ENCODE measurements around the gene MMP10.
A peak's percentile ranks its signal among the peaks of the same experiment; 100 is the strongest.

MMP10 gene

DNA sequence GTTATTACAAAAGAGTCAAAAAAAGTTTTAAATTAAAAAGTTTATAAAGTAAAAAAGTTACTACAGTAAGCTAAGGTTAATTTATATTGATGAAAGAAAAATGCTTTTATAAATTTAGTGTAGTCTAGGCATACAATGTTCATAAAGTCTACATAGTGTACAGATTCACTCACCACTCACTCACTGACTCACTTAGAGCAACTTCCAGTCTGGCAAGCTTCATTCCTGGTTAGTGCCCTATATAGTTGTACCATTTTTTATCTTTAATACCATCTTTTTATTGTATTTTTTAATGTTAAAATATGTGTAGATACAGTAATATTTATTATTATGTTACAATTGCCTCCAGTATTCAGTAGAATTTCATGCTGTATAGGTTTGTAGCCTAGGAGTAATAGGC is 2.6 kb upstream of the MMP10 start:
- TF ChIP-seq ZFX (IDR thresholded peaks at IDR 0.05; ENCODE audit: borderline replicate concordance), result no peak
- TF ChIP-seq, protein P1, sequence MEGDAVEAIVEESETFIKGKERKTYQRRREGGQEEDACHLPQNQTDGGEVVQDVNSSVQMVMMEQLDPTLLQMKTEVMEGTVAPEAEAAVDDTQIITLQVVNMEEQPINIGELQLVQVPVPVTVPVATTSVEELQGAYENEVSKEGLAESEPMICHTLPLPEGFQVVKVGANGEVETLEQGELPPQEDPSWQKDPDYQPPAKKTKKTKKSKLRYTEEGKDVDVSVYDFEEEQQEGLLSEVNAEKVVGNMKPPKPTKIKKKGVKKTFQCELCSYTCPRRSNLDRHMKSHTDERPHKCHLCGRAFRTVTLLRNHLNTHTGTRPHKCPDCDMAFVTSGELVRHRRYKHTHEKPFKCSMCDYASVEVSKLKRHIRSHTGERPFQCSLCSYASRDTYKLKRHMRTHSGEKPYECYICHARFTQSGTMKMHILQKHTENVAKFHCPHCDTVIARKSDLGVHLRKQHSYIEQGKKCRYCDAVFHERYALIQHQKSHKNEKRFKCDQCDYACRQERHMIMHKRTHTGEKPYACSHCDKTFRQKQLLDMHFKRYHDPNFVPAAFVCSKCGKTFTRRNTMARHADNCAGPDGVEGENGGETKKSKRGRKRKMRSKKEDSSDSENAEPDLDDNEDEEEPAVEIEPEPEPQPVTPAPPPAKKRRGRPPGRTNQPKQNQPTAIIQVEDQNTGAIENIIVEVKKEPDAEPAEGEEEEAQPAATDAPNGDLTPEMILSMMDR (IDR thresholded peaks at IDR 0.05), result no peak
- peak overlapping the region; percentile 69 for H3K27ac ChIP-seq

DNA sequence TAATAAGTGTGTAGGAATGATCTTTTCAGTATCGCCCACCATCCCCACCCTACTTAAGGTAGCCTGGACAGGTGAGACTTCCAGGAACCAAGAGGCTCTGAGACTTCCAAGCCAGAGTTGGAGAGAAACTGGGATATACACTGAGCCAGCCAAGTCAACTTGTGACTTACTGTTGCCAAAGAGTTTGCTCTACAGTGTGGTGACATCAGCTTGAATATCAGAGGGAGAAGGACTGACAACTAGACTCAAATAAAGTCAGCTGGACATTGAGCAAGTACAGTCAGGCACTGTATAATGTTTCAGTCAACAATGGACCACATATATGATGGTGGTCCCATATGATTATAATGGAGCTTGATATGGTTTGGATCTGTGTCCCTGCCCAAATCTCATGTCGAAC is 1.2 kb upstream of the MMP10 start:
- TF ChIP-seq, protein P1 (IDR thresholded peaks at IDR 0.05), result no peak
- H3K27ac ChIP-seq, result no peak overlapping the region

DNA sequence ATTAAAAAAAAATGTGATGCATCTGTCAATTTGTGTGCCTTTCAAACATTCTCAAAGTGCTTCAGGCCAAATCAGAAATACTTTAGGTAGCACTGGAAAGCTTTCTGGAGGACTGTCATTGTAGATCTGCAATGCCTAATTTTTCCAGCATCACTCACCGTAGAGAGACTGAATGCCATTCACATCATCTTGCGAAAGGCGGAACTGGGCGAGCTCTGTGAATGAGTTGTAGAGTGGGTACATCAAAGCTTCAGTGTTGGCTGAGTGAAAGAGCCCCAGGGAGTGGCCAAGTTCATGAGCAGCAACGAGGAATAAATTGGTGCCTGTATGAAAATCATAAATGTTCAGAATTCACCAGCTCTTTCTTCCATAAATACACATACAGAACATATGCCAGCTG is 4.0 kb downstream of the MMP10 start:
- H3K27ac ChIP-seq, result no peak overlapping the region
- TF ChIP-seq ZFX (IDR thresholded peaks at IDR 0.05; ENCODE audit: borderline replicate concordance), result no peak
- TF ChIP-seq, protein P1 (IDR thresholded peaks at IDR 0.05), result no peak

DNA sequence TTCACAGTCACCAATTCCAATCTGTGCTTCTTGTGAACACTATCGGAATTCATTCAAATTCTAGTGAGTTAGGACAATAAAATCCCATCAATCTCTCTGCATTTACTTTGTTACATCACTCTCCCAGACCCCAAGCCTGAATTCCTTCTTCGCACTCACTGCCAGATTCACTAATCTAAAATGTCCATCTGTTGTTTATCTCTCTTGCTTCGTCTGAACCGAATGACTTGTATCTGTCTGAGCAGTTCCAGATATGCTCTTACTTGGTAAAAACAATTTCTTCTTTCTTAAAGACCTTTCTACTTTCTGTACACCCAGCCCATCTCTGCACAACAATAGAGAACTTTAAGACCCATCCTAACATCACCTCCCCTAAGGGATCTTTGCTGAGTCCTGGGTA is 7.0 kb downstream of the MMP10 start:
- no peak for TF ChIP-seq ZFX (IDR thresholded peaks at IDR 0.05; ENCODE audit: borderline replicate concordance)
- TF ChIP-seq, protein P1 (IDR thresholded peaks at IDR 0.05), result no peak
- H3K27ac ChIP-seq, result no peak overlapping the region

DNA sequence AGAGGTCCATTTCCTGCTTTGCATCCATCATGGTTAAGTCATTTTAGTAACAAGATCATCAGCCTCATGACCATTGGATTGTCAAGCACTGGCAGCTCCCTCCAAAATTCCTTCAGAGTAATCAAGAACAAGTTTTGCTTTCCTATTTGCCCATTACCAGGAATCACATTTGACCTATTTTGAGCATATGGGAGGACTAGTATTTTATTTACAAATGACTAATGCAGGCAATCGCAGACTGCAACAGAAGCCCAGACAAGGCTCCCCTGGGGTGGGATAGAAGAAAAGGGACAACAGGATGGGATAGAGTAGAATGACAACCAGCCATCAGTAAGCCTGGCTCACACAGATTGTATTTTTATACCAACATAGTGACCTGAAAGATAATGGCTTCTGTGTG is 9.1 kb downstream of the MMP10 start:
- no peak overlapping the region for H3K27ac ChIP-seq
- no peak for TF ChIP-seq ZFX (IDR thresholded peaks at IDR 0.05; ENCODE audit: borderline replicate concordance)
- TF ChIP-seq, protein P1 (IDR thresholded peaks at IDR 0.05), result no peak

DNA sequence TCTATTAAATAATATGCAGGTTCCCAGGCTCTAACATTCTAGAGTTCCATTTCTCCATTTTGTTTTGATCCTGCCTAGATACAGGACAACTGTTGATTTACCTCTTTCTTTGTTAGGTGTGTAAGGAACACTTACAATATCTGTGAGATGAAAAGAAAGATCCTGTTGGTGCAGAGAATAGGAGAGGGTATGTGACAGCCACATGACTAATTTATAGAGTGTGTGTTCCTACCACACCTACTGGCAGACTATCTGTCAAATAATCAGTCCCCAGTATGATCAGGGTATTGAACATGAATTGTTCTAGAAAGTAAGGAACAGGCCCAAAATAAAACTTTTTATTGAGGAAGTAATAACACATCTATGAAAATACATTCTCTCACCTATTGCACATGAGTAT is 10.2 kb downstream of the MMP10 start:
- no peak overlapping the region for H3K27ac ChIP-seq
- TF ChIP-seq ZFX (IDR thresholded peaks at IDR 0.05; ENCODE audit: borderline replicate concordance), result no peak

DNA sequence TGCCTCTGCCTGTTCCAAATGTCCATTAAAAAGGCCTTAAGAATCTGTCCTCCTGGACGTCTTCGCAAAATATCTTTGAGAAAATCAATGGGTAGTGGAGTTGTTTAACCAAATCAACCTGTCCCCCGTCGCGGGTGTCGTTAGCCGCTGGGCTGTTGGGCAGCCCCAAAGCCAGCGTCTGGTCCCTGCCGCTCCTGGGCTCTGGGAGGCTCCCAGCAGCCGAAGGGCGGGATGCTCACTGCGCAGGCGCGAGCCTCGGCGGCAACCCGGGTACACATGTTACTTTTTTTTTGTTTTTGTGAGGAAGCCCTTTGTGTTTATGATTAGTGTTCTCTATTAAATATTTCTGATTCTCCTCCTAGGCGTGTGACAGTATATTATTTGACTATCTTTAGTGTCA is 12.6 kb downstream of the MMP10 start:
- H3K27ac ChIP-seq, result no peak overlapping the region
- TF ChIP-seq, protein P1 (IDR thresholded peaks at IDR 0.05), result no peak
- TF ChIP-seq ZFX (IDR thresholded peaks at IDR 0.05; ENCODE audit: borderline replicate concordance), result no peak

DNA sequence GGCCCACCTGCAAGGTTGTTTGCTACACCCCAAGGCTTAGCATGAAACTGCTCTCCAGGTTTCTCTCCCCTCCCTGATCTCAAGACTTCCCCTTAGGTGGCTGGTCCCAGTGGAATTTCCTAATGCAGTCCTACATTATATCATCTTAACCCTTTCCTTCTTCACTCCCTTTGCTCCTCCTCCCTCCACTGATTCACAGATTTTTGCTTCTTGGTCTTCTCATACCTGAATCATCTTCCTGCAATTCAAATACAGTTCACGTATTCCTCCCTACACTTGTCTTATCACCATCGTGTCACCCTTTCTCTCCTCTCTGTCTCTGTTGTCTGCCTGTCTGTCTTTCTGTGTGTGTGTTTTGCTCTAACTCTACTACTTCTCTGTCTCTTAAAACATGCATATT is 17.0 kb downstream of the MMP10 start:
- no peak overlapping the region for H3K27ac ChIP-seq
- no peak for TF ChIP-seq ZFX (IDR thresholded peaks at IDR 0.05; ENCODE audit: borderline replicate concordance)
- TF ChIP-seq, protein P1 (IDR thresholded peaks at IDR 0.05), result no peak

All from 22Rv1 (cell line).